Activated naive CD4-positive, alpha-beta T cell treated with anti-CD3 and anti-CD28 coated beads, Interleukin-2, amount 10 ng/mL, durations not matched to agents 7 days and 5 days (primary cell): ENCODE data around the gene TNFRSF18.

Source experiments
- CTCF ChIA-PET: fragments of 350-600 bp; sonication (Branson Sonifier 250); formaldehyde crosslinking; loops from one replicate; lab custom pipeline; 2021; ENCODE audit warnings: antibody characterized with exemption; lab: Charles Lee
- DNase-seq: peaks from one replicate; pipeline ENCODE4 v3.0.0-alpha.2; 2020
- H3K27ac Mint-ChIP-seq: one replicate; pipeline ENCODE4 v1.8.0; 2021; ENCODE audit warnings: mild to moderate bottlenecking, moderate library complexity, mixed read lengths
- H3K27me3 Mint-ChIP-seq: one replicate; pipeline ENCODE4 v1.8.0; 2021; ENCODE audit warnings: mild to moderate bottlenecking, mixed read lengths
- H3K36me3 Mint-ChIP-seq: one replicate; pipeline ENCODE4 v1.8.0; 2021; ENCODE audit warnings: mixed read lengths
- H3K4me1 Mint-ChIP-seq: one replicate; pipeline ENCODE4 v1.8.0; 2021; ENCODE audit warnings: mixed read lengths
- H3K4me3 Mint-ChIP-seq: one replicate; pipeline ENCODE4 v1.8.0; 2021; ENCODE audit warnings: mild to moderate bottlenecking, moderate library complexity, mixed read lengths
- H3K9me3 Mint-ChIP-seq: one replicate; pipeline ENCODE4 v1.8.0; 2021; ENCODE audit warnings: mixed read lengths

Gene TNFRSF18

GRCh38 chr1:1215881-1216605 lies 9.7 kb upstream of the TNFRSF18 start:
- H3K36me3 Mint-ChIP-seq = peaks cover 24% of the 10 kb centered on the region
- peaks cover 29% of the 10 kb centered on the region for H3K4me1 Mint-ChIP-seq
- H3K9me3 Mint-ChIP-seq = no peaks in the 10 kb centered on the region
- H3K27me3 Mint-ChIP-seq = no peaks in the 10 kb centered on the region
- no peak overlapping the region for H3K4me3 Mint-ChIP-seq
- H3K27ac Mint-ChIP-seq = peak overlapping the region; percentile 62
- DNase-seq = no peak
- CTCF ChIA-PET = interaction anchor here (0.8 to 3.5 kb wide), 3 partner anchors 15 to 94 kb away, joined by 3 to 14 read pairs (median 3); no protein-coding TSS in a partner anchor

GRCh38 chr1:1215080-1215676 lies 8.8 kb upstream of the TNFRSF18 start:
- CTCF ChIA-PET = interaction anchor here (1.4 to 3.5 kb wide), 2 partner anchors 19 to 93 kb away, joined by 3 to 14 read pairs; no protein-coding TSS in a partner anchor
- no peak overlapping the region for H3K27ac Mint-ChIP-seq
- no peak overlapping the region for H3K4me3 Mint-ChIP-seq
- H3K27me3 Mint-ChIP-seq = peaks cover 8% of the 10 kb centered on the region
- peaks cover 29% of the 10 kb centered on the region for H3K4me1 Mint-ChIP-seq
- no peaks in the 10 kb centered on the region for H3K9me3 Mint-ChIP-seq
- DNase-seq = no peak
- peaks cover 17% of the 10 kb centered on the region for H3K36me3 Mint-ChIP-seq

- peaks cover 13% of the 10 kb centered on the region for H3K36me3 Mint-ChIP-seq
- DNase-seq = peak; percentile 33
- H3K9me3 Mint-ChIP-seq = no peaks in the 10 kb centered on the region
- H3K4me1 Mint-ChIP-seq = peaks cover 36% of the 10 kb centered on the region
- CTCF ChIA-PET = interaction anchor here (1.4 to 3.5 kb wide), 2 partner anchors 91 kb away, joined by 5 to 14 read pairs; no protein-coding TSS in a partner anchor
- H3K27ac Mint-ChIP-seq = peak within 1 kb of the TSS; percentile 11
- H3K4me3 Mint-ChIP-seq = peak within 1 kb of the TSS; percentile 5
- H3K27me3 Mint-ChIP-seq = peaks cover 23% of the 10 kb centered on the region
Measured at GRCh38 chr1:1213345-1214265, 7.2 kb upstream of the TNFRSF18 start, which contains the start of gene TNFRSF4. TNFRSF4 (minus strand) TSS chr1:1214153; CDS start chr1:1214127, 26 bp downstream.

GRCh38 chr1:1212780-1213344 lies 6.5 kb upstream of the TNFRSF18 start:
- Mint-ChIP-seq H3K4me3 (peak overlapping the region; percentile 5), H3K27me3 (peaks cover 31% of the 10 kb centered on the region), H3K27ac (no peak overlapping the region), H3K4me1 (peaks cover 42% of the 10 kb centered on the region), H3K36me3 (peaks cover 10% of the 10 kb centered on the region), H3K9me3 (no peaks in the 10 kb centered on the region)
- CTCF ChIA-PET = interaction anchor here (1.4 kb wide), 1 partner anchor 90 kb away, joined by 5 read pairs; no protein-coding TSS in a partner anchor
- DNase-seq = peak; percentile 63

GRCh38 chr1:1211541-1212441 lies 5.4 kb upstream of the TNFRSF18 start:
- H3K36me3 Mint-ChIP-seq = peaks cover 4% of the 10 kb centered on the region
- H3K27me3 Mint-ChIP-seq = peaks cover 41% of the 10 kb centered on the region
- no peaks in the 10 kb centered on the region for H3K9me3 Mint-ChIP-seq
- DNase-seq = peak; percentile 18
- no peak overlapping the region for H3K27ac Mint-ChIP-seq
- H3K4me3 Mint-ChIP-seq = no peak overlapping the region
- CTCF ChIA-PET = interaction anchor here (1.4 kb wide), 1 partner anchor 89 kb away, joined by 5 read pairs; no protein-coding TSS in a partner anchor
- peaks cover 42% of the 10 kb centered on the region for H3K4me1 Mint-ChIP-seq

- H3K9me3 Mint-ChIP-seq = no peaks in the 10 kb centered on the region
- no peaks in the 10 kb centered on the region for H3K36me3 Mint-ChIP-seq
- H3K27me3 Mint-ChIP-seq = peaks cover 50% of the 10 kb centered on the region
- CTCF ChIA-PET = interaction anchor here (1.2 kb wide), 1 partner anchor 39 kb away, joined by 3 read pairs; no protein-coding TSS in a partner anchor
- no peak overlapping the region for H3K4me3 Mint-ChIP-seq
- H3K27ac Mint-ChIP-seq = no peak overlapping the region
- H3K4me1 Mint-ChIP-seq = peaks cover 38% of the 10 kb centered on the region
- DNase-seq = peak; percentile 17
Measured at GRCh38 chr1:1210726-1211540, 4.5 kb upstream of the TNFRSF18 start.

GRCh38 chr1:1208713-1209433 lies 2.5 kb upstream of the TNFRSF18 start:
- peak; percentile 42 for DNase-seq

GRCh38 chr1:1207571-1207892 lies 1.1 kb upstream of the TNFRSF18 start:
- no peaks in the 10 kb centered on the region for H3K9me3 Mint-ChIP-seq
- peak overlapping the region; percentile 69 for H3K27ac Mint-ChIP-seq
- no peak for DNase-seq
- peaks cover 76% of the 10 kb centered on the region for H3K27me3 Mint-ChIP-seq
- CTCF ChIA-PET = interaction anchor here (1.3 kb wide), 1 partner anchor 85 kb away, joined by 4 read pairs; no protein-coding TSS in a partner anchor
- peaks cover 22% of the 10 kb centered on the region for H3K4me1 Mint-ChIP-seq
- H3K36me3 Mint-ChIP-seq = no peaks in the 10 kb centered on the region
- H3K4me3 Mint-ChIP-seq = no peak overlapping the region

More at GRCh38 chr1:1208713-1209433, 2.5 kb upstream of the TNFRSF18 start:
- Mint-ChIP-seq H3K36me3 (no peaks in the 10 kb centered on the region), H3K9me3 (no peaks in the 10 kb centered on the region), H3K4me3 (no peak overlapping the region), H3K27ac (peak overlapping the region; percentile 45), H3K27me3 (peaks cover 71% of the 10 kb centered on the region), H3K4me1 (peaks cover 26% of the 10 kb centered on the region)
- CTCF ChIA-PET = no interaction called here

- no peaks in the 10 kb centered on the region for H3K9me3 Mint-ChIP-seq
- CTCF ChIA-PET = interaction anchor here (1.3 kb wide), 1 partner anchor 85 kb away, joined by 4 read pairs; no protein-coding TSS in a partner anchor
- no peaks in the 10 kb centered on the region for H3K36me3 Mint-ChIP-seq
- peaks cover 21% of the 10 kb centered on the region for H3K4me1 Mint-ChIP-seq
- peak; percentile 19 for DNase-seq
- peaks cover 76% of the 10 kb centered on the region for H3K27me3 Mint-ChIP-seq
- peak overlapping the region; percentile 12 for H3K4me3 Mint-ChIP-seq
- no peak overlapping the region for H3K27ac Mint-ChIP-seq
Measured at GRCh38 chr1:1206966-1207531, 657 bp upstream of the TNFRSF18 start.

- Mint-ChIP-seq H3K9me3 (no peaks in the 10 kb centered on the region), H3K27me3 (peaks cover 75% of the 10 kb centered on the region), H3K36me3 (no peaks in the 10 kb centered on the region), H3K4me1 (peaks cover 19% of the 10 kb centered on the region), H3K4me3 (no peak overlapping the region), H3K27ac (no peak overlapping the region)
- CTCF ChIA-PET = interaction anchor here (0.9 kb wide), 1 partner anchor 83 kb away, joined by 3 read pairs; no protein-coding TSS in a partner anchor
- no peak for DNase-seq
Measured at GRCh38 chr1:1205769-1206375, 520 bp downstream of the TNFRSF18 start.
